ENCODE data around the gene SUCLG2.
"Not testable (repeated sequence)": the region's sequence is repeated elsewhere in the genome, so short reads cannot be mapped to it uniquely, and the experiment has no call there.

SUCLG2 gene

DNA sequence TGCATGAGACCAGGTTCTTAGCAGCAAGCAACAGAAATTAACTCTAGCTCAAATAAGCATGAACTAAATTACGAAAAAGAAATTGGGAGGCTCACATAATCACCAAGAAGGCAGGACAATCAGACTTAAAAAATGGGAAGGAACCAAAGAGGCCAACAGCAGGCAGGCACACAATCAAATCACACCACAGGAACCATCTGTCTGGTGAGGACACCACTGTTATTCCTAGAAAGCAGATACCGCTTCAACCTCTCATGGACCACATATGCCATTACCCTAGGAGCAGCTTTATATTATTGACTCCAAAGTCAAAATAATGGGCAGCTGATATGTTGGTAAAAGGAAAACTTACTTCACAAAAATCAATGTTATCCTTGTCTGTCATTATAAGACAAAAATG is 51.6 kb downstream of the SUCLG2 start:
- DNase-seq: no peak

DNA sequence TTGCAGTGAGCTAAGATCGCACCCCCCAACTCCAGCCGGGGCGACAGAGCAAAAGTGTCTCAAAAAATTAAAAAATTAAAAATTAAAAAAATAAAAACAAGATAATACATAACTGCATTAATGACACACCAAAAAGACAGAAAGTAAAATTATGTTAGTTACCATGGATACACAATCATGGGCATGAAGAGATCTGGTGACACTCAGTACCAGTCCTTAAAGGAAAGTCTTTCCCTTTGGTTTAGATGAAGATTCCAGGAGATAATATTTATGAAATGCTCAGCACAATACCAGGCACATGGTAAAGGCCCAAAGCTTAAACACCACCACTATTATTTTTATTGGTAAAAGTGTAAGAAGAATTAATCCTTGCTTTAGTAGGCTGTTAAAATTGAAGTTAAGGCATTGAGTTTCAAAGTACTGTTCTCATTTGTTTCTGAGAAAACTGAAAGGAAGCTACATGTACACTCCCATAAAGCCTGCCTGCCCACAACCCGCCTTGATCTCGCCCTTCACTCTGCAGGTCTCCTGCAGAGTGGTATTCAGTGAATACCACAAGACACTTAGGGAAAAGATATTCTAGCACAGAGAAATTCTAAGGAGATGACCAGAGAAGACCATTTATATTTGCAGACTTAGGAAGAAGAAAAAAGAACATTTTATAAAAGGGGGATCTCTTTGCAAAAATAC is 52.3 kb downstream of the SUCLG2 start:
- no peak for DNase-seq

DNA sequence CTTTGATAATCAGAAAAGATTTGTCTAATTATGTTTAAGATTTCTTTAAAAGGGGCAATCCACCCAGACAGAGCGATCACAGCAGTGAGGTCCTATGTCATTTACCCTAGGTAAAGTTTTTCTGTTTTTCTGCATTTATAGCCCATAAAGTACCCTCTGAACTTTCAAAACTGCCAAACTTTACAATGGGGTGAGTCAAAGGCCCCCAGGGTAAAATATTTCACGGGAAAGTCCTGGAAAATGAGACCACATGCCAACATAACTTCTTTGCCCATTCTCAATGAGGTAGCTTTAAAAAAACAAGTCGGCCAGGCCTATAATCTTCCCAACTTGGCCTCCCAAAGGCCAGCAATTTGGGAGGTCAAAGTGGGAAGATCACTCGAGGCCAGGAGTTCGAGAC is 53.0 kb downstream of the SUCLG2 start:
- DNase-seq: no peak

DNA sequence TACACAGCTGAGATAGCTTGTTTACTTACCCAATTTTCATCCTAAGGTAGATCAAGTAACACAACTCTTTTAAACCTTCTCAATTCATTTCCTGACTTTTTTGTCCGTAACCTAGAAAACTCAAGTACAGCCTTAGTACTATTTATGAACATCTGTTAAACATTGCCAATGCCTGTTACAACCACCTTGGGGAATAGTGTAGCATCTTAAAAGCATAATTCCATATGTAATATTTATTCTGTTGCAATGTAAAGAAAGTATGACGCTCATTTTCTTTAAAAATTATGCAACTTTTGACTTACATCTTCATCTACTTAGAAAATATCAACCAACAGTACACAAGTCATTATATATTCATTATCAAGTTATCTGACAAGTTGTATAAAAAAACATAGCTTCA is 54.6 kb downstream of the SUCLG2 start:
- DNase-seq: no peak

DNA sequence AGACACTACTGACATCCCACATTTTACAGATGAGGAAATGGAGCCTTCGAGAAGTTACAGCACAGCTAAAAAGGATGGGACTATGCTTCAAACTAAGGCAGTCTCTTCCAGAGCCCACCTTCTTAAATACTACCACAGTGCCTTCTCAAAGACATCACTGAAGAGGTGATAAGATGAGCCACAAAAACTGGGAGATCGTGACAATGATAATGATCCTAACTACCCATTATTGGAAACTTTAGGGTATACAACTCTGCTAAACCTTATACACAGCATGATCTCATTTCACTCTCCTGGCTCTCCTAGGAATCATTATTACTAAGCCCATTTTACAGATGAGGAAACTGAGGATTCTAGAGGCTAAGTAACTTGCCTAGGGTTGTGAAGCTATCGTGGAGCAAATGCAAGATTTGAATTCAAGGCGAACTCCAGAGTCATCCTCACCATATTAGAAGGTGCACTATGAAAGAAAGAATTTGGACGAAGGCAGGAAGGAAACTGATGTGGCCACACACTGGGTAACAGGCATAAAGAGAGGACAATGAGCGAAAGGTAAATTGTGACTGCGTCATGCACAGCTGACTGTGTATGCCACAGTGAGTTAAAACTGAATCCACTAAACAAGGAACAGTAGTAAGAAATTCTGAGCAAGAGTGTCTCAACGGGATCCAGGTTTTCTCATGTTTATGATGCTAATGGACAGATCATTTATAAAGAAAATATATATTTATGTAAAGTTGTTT is 55.4 kb downstream of the SUCLG2 start:
- DNase-seq: no peak

DNA sequence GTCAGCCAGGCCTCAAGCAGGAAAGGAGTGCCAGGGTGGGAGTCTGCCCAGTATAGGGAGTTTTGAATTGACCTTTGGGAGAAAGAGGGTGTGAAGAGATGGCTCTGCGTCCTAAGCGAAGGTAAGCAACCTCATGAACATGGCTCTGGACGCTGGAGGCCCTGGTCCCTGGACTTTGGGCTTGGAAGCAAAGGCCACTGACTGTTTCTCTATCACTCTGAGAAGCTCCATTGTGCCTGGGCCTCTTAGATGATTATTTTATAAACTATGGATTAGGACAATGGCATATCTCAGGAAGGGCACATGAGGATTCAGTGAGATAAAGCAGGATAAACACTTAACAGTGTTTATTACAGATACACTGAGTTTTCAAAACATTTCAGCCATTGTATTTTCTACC is 59.0 kb downstream of the SUCLG2 start:
- no peak for DNase-seq

DNA sequence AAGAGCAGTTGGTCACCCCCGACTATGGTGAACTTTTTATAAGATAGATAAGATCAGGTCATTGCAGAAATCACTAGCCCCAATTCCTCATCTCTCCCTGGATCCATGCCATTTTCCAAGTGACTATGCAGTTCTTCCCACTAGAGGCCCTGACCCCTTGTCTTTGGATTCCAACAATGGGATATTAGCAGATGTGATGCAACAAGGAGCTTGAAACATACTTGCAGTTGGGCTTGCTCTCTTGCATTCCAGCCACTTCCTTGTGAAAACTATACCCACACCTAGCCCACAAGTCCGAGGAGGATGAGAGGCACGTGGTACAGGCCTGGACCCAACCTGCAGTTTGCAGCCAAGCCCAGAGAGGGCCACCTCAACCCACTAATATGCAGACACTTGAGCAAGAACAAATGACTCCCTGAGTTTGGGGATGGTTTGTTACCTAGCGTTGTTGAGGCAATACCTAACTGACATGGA is 60.6 kb downstream of the SUCLG2 start:
- DNase-seq: no peak

DNA sequence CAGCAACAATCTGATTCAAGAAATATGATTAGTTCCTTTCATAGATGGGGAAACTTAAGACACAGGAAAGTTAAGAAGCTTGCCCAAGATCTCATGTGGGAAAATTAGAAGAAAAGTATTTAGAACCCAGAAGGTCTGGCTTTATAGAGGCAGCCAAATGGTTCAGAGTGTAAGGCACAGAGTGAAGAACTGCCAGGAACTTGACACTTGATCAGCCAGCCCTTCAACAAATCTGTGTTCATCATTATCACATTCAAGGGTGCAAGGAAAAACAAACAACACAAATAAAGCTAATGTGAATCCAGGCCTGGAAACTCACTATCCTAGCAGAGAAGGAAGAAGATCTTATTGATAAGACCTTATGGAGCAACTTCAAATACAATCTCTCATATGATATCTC is 62.4 kb downstream of the SUCLG2 start:
- DNase-seq: no peak

DNA sequence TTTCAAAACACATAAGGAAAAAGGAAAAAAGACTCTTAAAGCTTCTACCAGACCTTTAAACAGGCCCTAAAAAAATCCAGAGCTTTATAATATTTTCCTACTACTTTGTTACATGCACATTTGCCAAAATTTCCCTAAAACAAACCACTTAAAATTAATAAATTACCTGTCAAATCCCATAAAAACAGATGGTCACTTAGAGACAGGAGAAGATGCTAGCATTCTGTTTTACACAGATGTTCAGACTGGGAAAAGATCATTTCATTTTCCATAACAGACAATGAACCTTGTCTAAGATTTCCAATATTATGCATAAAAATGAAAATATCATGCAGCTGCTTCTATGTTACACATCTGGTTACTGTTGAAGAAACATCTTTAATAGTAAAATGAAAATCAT is 66.6 kb downstream of the SUCLG2 start:
- DNase-seq: no peak

DNA sequence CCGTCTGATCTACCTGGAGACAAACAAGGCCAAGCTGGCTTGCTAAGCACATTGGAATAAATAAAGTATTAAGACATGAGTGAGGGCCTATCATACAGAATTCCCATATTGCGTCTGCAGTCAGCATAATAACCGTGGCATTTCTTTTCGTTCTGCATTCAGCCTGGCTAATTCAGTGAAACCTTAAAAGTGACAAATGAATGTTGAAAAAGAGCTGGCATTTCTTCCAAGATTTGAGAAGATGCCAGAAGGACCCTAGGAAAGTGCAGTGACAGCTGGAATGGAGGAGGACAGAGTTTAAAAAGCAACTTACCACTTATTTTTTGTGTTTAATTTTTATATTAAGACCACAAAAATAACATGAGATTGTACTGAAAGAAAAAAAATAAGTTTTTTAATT is 67.1 kb downstream of the SUCLG2 start:
- DNase-seq: no peak

DNA sequence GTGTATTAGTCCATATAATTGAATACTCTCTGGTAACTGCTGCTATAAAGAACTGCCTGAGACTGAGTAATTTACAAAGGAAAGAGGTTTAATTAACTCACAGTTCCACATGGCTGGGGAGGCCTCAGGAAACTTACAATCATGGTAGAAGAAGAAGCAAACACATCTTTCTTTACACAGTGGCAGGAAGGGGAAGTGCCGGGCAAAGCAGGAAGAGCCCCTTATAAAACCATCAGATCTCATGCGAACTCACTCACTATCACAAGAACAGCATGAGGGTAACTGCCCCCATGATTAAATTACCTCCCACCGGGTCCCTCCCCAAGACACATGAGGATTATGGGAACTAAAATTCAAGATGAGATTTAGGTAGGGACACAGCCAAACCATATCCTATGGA is 69.8 kb downstream of the SUCLG2 start:
- not testable (repeated sequence) for DNase-seq

DNA sequence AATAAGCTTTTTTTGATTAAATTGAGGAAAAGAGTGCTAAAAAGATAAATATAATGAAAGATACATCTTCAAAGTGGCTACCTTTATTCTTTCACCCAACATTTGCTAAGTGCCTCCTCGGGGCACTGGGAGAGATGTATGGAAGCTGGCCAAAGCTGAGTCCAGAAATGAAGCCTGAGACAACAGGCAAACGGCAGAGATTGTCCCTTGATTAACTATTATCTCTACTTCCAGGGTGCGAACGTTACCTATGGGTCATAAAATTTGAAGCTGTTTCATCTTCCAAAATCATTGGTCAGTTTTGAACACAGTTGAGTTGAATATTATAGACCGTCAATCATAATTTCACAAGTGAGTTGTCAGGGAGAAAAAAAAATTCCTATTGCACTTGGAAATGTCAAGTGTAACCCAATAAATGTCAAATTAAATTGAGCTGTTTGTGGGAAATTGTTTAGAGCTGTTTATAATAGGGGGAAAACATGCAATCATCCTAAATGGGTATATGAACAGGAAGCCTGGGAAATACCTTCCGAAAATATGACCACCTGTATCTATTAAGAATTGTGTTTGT is 73.9 kb downstream of the SUCLG2 start:
- DNase-seq: no peak

DNA sequence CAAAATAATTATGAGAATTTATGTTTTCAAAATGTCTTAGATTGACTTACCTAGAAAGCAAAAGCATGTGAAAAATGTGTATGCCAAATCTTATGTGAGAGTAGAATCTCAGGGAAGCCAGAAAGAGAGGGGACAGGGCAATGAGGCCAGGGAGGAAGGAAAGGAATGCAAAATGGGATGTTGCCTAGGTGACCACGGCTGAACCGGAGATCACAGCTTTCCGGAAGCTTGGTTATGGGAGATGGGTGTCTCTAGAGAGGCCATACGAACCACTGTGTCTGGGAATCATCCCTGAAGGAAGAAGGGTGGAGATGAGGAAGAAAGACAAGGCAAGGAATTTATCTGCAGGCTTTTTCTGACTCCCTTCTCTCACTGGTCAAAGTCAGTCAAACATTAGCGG is 76.0 kb downstream of the SUCLG2 start:
- no peak for DNase-seq

DNA sequence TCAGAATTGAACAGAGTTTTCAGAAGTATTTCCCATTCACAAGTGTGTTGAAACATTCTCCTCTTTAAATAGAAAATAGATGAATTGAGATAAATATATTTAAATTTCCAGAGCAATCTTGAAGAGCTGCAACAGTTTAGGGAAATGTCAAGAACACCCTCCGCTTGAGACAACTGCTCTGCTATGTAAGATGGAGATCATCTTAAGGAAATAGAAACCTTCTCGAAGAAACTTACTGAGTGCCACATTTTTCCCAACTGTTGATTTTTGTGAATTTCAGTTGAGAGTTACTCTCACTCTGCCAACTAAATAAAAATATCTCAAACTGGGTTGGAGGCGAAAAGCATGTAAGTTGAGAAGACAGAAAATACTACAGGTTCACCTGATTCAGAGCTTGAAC is 78.0 kb downstream of the SUCLG2 start:
- no peak for DNase-seq

DNA sequence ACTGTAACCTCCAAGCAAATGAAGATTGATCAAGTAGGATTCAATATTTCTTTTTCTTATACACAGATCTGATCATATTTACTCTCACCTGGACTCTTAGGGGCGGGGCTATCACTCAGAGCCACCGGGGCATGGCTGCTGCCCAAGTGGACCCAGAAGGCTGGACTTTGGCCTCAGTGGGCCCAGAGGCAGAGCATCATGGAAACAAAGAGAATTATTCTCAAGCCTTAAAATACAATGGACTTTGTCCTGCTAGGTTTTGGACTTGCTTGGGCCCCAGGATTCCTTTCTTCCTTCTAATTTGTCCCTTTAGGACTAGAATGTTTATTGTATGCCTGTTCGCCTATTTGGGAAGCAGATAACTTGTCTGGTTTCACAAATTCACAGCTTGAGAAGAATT is 85.1 kb downstream of the SUCLG2 start:
- DNase-seq: no peak

DNA sequence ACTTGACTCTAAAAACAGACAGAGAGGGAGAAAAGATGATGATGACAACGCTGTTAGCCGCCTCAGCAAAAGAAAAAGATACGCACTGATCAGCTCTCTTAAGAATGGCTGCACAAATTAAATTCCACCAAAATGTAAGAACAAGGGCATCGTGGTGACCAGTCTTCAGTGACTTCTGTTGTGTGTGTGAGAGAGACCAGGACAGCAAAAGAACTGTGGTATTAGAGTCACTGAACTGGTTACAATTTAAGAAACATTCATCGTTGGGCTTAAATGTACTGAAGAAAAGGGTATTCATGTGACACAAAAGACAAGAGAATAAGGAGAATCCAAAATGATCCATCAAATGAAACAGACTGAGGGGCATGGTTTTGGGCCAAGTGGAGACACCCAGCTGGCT is 86.5 kb downstream of the SUCLG2 start:
- no peak for DNase-seq

DNA sequence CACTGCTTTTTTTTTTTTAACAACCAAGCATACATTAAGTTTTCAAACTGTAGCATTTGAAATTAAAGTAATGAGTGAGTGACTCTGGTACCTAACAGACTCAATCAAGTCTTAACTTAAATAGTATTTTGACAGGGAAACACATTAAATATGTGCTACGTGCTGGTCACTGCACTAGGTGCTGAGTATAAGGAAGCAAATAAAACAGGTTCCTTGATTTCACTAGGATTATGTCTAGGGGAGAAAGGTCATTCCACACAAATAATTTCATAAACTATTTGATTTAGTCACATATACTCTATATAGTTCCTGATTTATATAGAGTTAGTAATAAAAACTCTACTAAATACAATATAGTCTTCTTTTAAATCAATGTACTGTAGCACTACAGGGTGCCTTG is 89.4 kb downstream of the SUCLG2 start:
- no peak for DNase-seq

DNA sequence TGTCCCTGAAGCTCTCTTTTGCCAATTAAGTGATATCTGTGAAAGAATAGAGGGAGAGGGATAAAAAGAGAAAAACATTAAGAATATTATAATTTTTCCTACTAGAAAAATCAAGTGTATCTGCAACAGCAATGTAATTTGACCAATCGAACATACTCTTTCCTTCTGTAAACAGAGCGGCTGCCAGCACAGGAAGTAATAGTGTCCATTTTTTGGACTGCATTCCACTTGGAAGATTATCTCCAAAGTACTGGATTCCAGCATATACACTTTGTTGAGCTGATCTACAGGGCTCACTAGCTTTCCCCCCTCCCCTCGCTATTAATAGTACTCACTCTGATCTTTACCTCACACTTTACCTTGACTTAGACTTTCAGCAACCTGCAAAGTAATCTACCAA is 90.4 kb downstream of the SUCLG2 start:
- no peak for DNase-seq

DNA sequence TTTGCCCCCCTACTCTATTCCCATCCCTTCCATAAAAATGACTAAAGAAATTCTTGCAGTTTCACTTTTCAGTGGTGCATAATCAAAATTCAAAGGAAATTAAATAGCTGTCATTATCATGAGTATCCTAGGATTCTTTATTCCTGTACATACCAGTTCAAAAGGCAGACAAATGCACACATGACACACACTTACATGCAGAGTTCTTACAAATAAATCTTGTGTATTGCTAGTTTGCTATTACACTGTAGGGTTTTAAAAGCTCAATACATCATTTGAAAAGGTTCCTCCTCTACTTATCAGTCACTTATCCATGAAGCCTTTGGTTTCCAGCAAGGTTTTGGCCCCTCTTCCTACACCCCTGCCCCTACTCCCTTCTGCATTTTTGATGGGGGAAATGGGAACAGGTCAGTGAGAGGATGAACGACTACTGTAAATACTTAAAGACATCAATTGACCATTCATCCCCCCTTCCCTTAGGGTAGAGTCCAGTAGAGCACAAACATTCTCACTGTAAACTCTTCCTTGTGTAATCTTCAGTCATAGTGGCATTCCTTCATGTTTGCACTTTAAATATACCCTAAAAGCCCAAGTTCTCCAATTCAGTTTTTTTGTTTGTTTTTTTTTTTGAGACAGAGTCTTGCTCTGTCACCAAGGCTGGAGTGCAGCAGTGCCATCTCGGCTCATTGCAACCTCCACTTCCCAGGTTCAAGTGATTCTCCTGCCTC is 92.6 kb downstream of the SUCLG2 start:
- no peak for DNase-seq

DNA sequence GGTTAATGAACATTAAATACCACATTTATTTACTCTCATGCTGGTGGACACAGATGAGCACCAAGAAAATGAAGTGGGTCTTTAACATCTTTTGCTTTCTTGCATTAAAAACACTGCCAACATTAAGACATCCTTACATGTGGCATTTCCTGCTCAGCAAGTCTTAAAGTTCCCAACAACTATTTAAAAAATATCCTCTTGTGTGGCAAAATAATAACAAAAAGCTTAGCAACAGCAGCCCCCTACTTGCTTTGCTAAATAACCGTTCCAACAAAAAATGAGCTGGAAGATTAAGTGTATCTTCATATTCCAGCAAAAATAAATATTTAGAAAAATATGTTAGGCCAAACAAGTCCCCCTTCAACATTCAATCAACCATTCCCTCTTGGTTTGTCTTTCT is 93.1 kb downstream of the SUCLG2 start:
- DNase-seq: no peak

DNA sequence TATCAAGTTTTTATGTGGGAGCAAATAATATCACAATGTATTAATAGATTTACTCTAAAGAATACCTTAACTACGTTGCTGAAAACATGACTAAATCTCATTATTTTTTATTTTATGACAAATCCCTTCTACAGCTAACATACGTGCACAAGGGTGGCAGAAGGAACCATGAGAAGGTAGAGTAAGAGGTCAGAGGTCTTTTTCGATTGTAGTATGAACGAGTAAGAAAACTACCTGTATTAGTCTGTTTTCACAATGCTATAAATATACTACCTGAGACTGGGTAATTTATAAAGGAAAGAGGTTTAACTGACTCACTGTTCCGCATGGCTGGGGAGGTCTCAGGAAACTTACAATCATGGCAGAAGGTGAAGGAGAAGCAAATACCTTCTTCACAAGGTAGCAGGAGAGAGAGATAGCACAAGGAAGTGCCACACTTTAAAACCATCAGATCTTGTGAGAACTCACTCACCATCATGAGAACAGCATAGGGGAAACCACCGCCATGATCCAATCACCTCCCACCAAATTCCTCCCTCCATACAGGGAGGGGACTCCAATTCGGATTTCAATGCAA is 95.3 kb downstream of the SUCLG2 start:
- no peak for DNase-seq

DNA sequence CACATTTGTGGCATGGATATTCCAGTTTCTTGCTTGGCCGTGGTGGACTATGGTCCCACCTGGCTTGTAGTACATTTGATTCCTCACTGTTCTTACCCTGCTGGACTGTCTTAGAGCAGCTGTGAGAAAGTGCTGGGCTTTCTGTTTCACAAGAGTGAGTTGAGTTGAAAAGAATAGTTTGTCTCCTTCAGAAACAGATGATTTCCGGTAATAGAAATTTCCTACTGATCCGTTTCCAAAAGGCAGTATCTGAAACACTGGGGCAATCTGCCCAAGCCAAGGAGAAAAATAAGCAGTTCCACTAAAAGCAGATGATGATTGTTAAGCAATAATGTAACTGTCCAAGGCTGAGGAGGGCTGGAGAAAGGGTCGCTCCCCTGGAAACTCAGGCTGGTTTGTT is 96.0 kb downstream of the SUCLG2 start:
- no peak for DNase-seq

DNA sequence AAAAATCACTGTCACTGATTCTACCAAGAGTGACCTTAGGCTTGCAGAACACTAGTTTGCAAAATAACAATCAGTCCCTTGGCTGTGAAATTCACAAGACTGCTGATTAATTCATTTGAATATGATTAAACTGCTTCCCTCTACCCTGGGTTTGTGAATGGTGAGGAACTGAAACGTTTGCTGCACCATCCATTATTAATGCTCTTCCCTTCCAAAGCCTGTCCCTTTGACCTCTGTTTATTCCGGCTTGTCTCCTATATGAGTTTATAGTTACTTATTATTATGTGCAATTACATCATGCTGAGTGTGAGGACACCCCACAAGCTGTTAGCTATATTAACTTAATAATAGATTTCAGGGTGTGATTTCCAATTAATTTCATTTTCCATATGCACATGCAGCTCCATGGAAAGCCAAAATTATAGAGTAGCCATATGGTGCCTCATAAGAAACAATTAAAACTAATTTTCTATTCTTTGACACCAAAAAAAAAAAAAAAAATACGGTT is 96.5 kb downstream of the SUCLG2 start:
- DNase-seq: no peak

Data from hippocampal formation (tissue), 2 donors.